ENCODE data around the gene CUBN.

CUBN gene

GRCh38 chr10:17033529-17034260, 95.9 kb downstream of the CUBN start:
- H3K9me3 ChIP-seq (ENCODE audit: control extremely low read depth in 1 of 5, control insufficient read depth in 4 of 5, insufficient read depth in 2 of 5, low read depth in 1 of 5, low read length in 4 of 5): no peaks in the 10 kb centered on the region
- POLR2A ChIA-PET: no interaction called here
- CTCF ChIA-PET: interaction anchor here (0.9 kb wide), 1 partner anchor 10 kb away, joined by 3 read pairs; no protein-coding TSS in a partner anchor
- peak; percentile 14 to 82 (median 74) for DNase-seq
- H3K27ac ChIP-seq (ENCODE audit: insufficient read depth in 1 of 2, low read depth in 1 of 2, low read length in 2 of 2, poor library complexity in 1 of 2, severe bottlenecking in 2 of 2): no peak overlapping the region
- H3K36me3 ChIP-seq (ENCODE audit: control insufficient read depth in 4 of 4, insufficient read depth in 4 of 4, low read length in 3 of 4): no peaks in the 10 kb centered on the region
- 89% methylated on average over 4 of the region's 7 CpGs for WGBS (ENCODE audit: insufficient coverage)
- no peaks in the 10 kb centered on the region for H3K27me3 ChIP-seq (replicated peaks in 2 of 5; ENCODE audit: control insufficient read depth in 4 of 5, insufficient read depth in 5 of 5, low read length in 4 of 5)
- no peak overlapping the region for H3K4me3 ChIP-seq (ENCODE audit: control insufficient read depth in 1 of 7, extremely low read depth in 1 of 7, insufficient read depth in 4 of 7, low read depth in 2 of 7, low read length in 6 of 7)
- peaks cover 17 to 36% (median 22%) of the 10 kb centered on the region in 4 experiments for H3K4me1 ChIP-seq (ENCODE audit: control extremely low read depth in 1 of 4, control insufficient read depth in 4 of 4, insufficient read depth in 4 of 4, low read length in 3 of 4)

- Histone ChIP-seq H3K36me3 (ENCODE audit: control insufficient read depth in 4 of 4, insufficient read depth in 4 of 4, low read length in 3 of 4) (no peaks in the 10 kb centered on the region), H3K4me3 (ENCODE audit: control insufficient read depth in 1 of 7, extremely low read depth in 1 of 7, insufficient read depth in 4 of 7, low read depth in 2 of 7, low read length in 6 of 7) (no peak overlapping the region), H3K27me3 (replicated peaks in 2 of 5; ENCODE audit: control insufficient read depth in 4 of 5, insufficient read depth in 5 of 5, low read length in 4 of 5) (no peaks in the 10 kb centered on the region), H3K27ac (ENCODE audit: insufficient read depth in 1 of 2, low read depth in 1 of 2, low read length in 2 of 2, poor library complexity in 1 of 2, severe bottlenecking in 2 of 2) (no peak overlapping the region), H3K4me1 (ENCODE audit: control extremely low read depth in 1 of 4, control insufficient read depth in 4 of 4, insufficient read depth in 4 of 4, low read length in 3 of 4) (peaks cover 17 to 37% (median 22%) of the 10 kb centered on the region in 4 experiments), H3K9me3 (ENCODE audit: control extremely low read depth in 1 of 5, control insufficient read depth in 4 of 5, insufficient read depth in 2 of 5, low read depth in 1 of 5, low read length in 4 of 5) (no peaks in the 10 kb centered on the region)
- 94% methylated on average over 13 of the region's 13 CpGs for WGBS (ENCODE audit: insufficient coverage)
- ChIA-PET POLR2A (no interaction called here), CTCF (interaction anchor here (1.4 kb wide), 1 partner anchor 22 kb away, joined by 4 read pairs; no protein-coding TSS in a partner anchor)
- DNase-seq: no peak
These were observed 97.7 kb downstream of the CUBN start for GRCh38 chr10:17031637-17032635.

- no peaks in the 10 kb centered on the region for H3K9me3 ChIP-seq (ENCODE audit: control extremely low read depth in 1 of 5, control insufficient read depth in 4 of 5, insufficient read depth in 2 of 5, low read depth in 1 of 5, low read length in 4 of 5)
- no peaks in the 10 kb centered on the region for H3K27me3 ChIP-seq (replicated peaks in 2 of 5; ENCODE audit: control insufficient read depth in 4 of 5, insufficient read depth in 5 of 5, low read length in 4 of 5)
- peak; percentile 76 to 89 (median 84) for DNase-seq
- H3K4me3 ChIP-seq (ENCODE audit: control insufficient read depth in 1 of 7, extremely low read depth in 1 of 7, insufficient read depth in 4 of 7, low read depth in 2 of 7, low read length in 6 of 7): peak overlapping the region in 3 of 7 experiments; percentile 1 to 42 (median 38)
- 29% methylated on average over 7 of the region's 9 CpGs for WGBS (ENCODE audit: insufficient coverage)
- CTCF ChIA-PET: interaction anchor here (1.2 to 1.3 kb wide), 2 partner anchors 9 kb away, joined by 3 to 4 read pairs; no protein-coding TSS in a partner anchor
- peaks cover 23 to 48% (median 34%) of the 10 kb centered on the region in 4 experiments for H3K4me1 ChIP-seq (ENCODE audit: control extremely low read depth in 1 of 4, control insufficient read depth in 4 of 4, insufficient read depth in 4 of 4, low read length in 3 of 4)
- no peaks in the 10 kb centered on the region for H3K36me3 ChIP-seq (ENCODE audit: control insufficient read depth in 4 of 4, insufficient read depth in 4 of 4, low read length in 3 of 4)
- POLR2A ChIA-PET: interaction anchor here (0.8 kb wide), 1 partner anchor 201 kb away, joined by 4 read pairs; no protein-coding TSS in a partner anchor
- H3K27ac ChIP-seq (ENCODE audit: insufficient read depth in 1 of 2, low read depth in 1 of 2, low read length in 2 of 2, poor library complexity in 1 of 2, severe bottlenecking in 2 of 2): no peak overlapping the region
These were observed 99.9 kb downstream of the CUBN start for GRCh38 chr10:17029581-17030271.

GRCh38 chr10:17029239-17029580, 100.4 kb downstream of the CUBN start:
- Histone ChIP-seq H3K4me3 (ENCODE audit: control insufficient read depth in 1 of 7, extremely low read depth in 1 of 7, insufficient read depth in 4 of 7, low read depth in 2 of 7, low read length in 6 of 7) (peak overlapping the region in 2 of 7 experiments; percentile 1 to 42), H3K9me3 (ENCODE audit: control extremely low read depth in 1 of 5, control insufficient read depth in 4 of 5, insufficient read depth in 2 of 5, low read depth in 1 of 5, low read length in 4 of 5) (no peaks in the 10 kb centered on the region), H3K36me3 (ENCODE audit: control insufficient read depth in 4 of 4, insufficient read depth in 4 of 4, low read length in 3 of 4) (no peaks in the 10 kb centered on the region), H3K27ac (ENCODE audit: insufficient read depth in 1 of 2, low read depth in 1 of 2, low read length in 2 of 2, poor library complexity in 1 of 2, severe bottlenecking in 2 of 2) (peak overlapping the region in 1 of 2 experiments; percentile 44), H3K27me3 (replicated peaks in 2 of 5; ENCODE audit: control insufficient read depth in 4 of 5, insufficient read depth in 5 of 5, low read length in 4 of 5) (no peaks in the 10 kb centered on the region), H3K4me1 (ENCODE audit: control extremely low read depth in 1 of 4, control insufficient read depth in 4 of 4, insufficient read depth in 4 of 4, low read length in 3 of 4) (peaks cover 24 to 53% (median 39%) of the 10 kb centered on the region in 4 experiments)
- CTCF ChIA-PET: no interaction called here
- WGBS (ENCODE audit: insufficient coverage): 100% methylated on average over 1 of the region's 4 CpGs
- DNase-seq: no peak
- POLR2A ChIA-PET: interaction anchor here (0.8 kb wide), 1 partner anchor 201 kb away, joined by 4 read pairs; no protein-coding TSS in a partner anchor

- Histone ChIP-seq H3K4me1 (ENCODE audit: control extremely low read depth in 1 of 4, control insufficient read depth in 4 of 4, insufficient read depth in 4 of 4, low read length in 3 of 4) (peaks cover 28 to 54% (median 42%) of the 10 kb centered on the region in 4 experiments), H3K9me3 (ENCODE audit: control extremely low read depth in 1 of 5, control insufficient read depth in 4 of 5, insufficient read depth in 2 of 5, low read depth in 1 of 5, low read length in 4 of 5) (no peaks in the 10 kb centered on the region), H3K27me3 (replicated peaks in 2 of 5; ENCODE audit: control insufficient read depth in 4 of 5, insufficient read depth in 5 of 5, low read length in 4 of 5) (no peaks in the 10 kb centered on the region), H3K4me3 (ENCODE audit: control insufficient read depth in 1 of 7, extremely low read depth in 1 of 7, insufficient read depth in 4 of 7, low read depth in 2 of 7, low read length in 6 of 7) (no peak overlapping the region), H3K36me3 (ENCODE audit: control insufficient read depth in 4 of 4, insufficient read depth in 4 of 4, low read length in 3 of 4) (no peaks in the 10 kb centered on the region), H3K27ac (ENCODE audit: insufficient read depth in 1 of 2, low read depth in 1 of 2, low read length in 2 of 2, poor library complexity in 1 of 2, severe bottlenecking in 2 of 2) (no peak overlapping the region)
- no peak for DNase-seq
- CTCF ChIA-PET: no interaction called here
- POLR2A ChIA-PET: no interaction called here
- WGBS (ENCODE audit: insufficient coverage): 85% methylated on average over 2 of the region's 4 CpGs
These were observed 100.8 kb downstream of the CUBN start for GRCh38 chr10:17028798-17029197.

GRCh38 chr10:17026686-17027485, 102.7 kb downstream of the CUBN start:
- Histone ChIP-seq H3K27ac (ENCODE audit: insufficient read depth in 1 of 2, low read depth in 1 of 2, low read length in 2 of 2, poor library complexity in 1 of 2, severe bottlenecking in 2 of 2) (no peak overlapping the region), H3K36me3 (ENCODE audit: control insufficient read depth in 4 of 4, insufficient read depth in 4 of 4, low read length in 3 of 4) (no peaks in the 10 kb centered on the region), H3K27me3 (replicated peaks in 2 of 5; ENCODE audit: control insufficient read depth in 4 of 5, insufficient read depth in 5 of 5, low read length in 4 of 5) (no peaks in the 10 kb centered on the region), H3K4me3 (ENCODE audit: control insufficient read depth in 1 of 7, extremely low read depth in 1 of 7, insufficient read depth in 4 of 7, low read depth in 2 of 7, low read length in 6 of 7) (no peak overlapping the region), H3K4me1 (ENCODE audit: control extremely low read depth in 1 of 4, control insufficient read depth in 4 of 4, insufficient read depth in 4 of 4, low read length in 3 of 4) (peaks cover 26 to 52% (median 46%) of the 10 kb centered on the region in 4 experiments), H3K9me3 (ENCODE audit: control extremely low read depth in 1 of 5, control insufficient read depth in 4 of 5, insufficient read depth in 2 of 5, low read depth in 1 of 5, low read length in 4 of 5) (no peaks in the 10 kb centered on the region)
- POLR2A ChIA-PET: interaction anchor here (0.7 kb wide), 1 partner anchor 202 kb away, joined by 3 read pairs; no protein-coding TSS in a partner anchor
- DNase-seq: peak in 2 of 3 donors; percentile 60 to 71
- 90% methylated on average over 3 of the region's 6 CpGs for WGBS (ENCODE audit: insufficient coverage)
- CTCF ChIA-PET: no interaction called here

Data from common myeloid progenitor, CD34-positive (primary cell).